MV-4-11 (cell line): Measurements from ENCODE around the gene COX7A2.

ENCODE experiments used
- DNase-seq: peaks from one replicate; lab custom pipeline; 2025; lab: John Stamatoyannopoulos, UW

The COX7A2 gene

DNA sequence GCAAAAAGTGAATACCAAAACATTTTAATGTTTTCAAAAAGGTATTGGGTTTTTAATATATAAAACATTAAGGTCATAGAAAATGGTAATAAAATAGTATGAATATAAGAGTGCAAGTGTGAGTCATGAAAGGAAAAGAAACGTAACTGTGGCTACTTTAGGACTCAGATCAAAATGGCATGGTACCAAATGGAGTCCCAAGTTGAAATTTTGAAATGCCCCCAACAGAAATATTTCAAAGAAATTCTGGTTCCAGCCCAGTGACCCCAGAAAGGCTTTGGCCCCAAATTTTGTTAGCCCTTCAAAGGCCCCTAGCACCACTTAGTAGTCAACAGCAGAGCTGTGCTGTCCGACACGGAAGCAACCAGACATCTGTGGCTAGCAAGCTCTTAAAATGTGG is 43.7 kb downstream of the COX7A2 start:
- DNase-seq, result no peak

DNA sequence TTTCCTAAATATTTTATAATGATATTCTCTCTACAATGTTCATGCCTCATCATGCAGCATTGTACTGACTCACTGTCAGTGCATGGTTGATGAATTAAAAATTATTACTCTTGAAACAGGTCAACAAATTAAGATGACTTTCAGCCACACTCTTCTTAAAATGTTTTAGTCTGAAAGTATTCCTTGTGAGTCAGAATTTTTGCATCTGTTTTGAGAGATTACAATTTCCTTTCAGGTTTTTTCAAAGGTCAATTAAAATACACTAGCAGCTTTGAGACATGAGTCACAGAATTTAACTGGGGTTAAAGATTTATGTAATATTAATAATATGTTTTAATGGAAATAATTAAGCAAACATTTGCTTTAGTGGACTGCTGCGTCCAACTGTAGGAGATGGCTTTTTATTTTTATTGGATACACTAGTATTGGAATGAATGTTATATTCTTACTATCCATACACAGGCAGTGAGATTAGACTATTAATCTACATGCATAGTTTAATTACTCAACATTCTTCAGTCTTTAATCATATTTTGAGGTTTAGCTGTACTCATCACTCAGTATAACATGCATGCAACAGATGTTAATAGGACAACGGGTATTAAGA is 47.4 kb downstream of the COX7A2 start:
- DNase-seq, result no peak

DNA sequence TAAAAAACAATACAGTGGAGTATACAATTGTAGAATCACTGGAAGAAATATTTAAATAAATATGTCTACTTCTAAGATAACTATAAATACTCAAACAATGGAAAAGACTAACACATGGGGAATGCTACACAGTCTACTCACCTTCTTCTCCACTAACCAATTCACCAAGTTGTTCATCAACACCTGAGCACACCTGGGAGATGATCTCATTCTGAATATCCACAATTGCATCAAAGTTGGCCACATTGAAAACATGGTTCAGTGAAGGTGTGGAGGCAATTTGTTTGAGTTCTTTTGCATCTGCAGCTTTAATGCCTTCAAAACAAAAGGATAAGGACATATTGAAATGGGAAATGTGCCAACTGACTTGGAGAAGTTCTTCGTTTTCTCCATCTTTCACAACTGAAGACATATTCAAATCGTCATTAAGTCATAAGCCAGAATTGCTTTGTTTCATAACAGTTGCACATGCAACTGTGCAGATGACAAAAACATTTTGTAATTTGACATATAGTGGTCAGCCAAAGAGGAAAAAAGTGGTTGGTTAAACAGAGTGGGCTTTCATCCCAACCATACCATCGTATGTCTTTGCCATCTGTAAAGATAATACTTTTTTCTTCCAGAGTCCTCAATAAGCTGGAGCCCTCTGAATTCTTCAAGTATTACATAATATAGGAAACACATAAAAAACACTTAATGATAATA is 55.2 kb downstream of the COX7A2 start:
- DNase-seq, result no peak
